Stimulated activated CD4-positive, alpha-beta T cell treated with anti-CD3 and anti-CD28 coated beads, Interleukin-1b, Interleukin-23, amount 100 ng/mL, for 1 hour (primary cell): ENCODE data around the gene SEC23A.
"Not testable (repeated sequence)": the region's sequence is repeated elsewhere in the genome, so short reads cannot be mapped to it uniquely, and the experiment has no call there.

ENCODE experiments used
- DNase-seq, 2 donors: peaks; one replicate each; pipeline ENCODE4 v3.0.0-alpha.2; 2020; ENCODE audit warnings: low read depth in 2 of 2

SEC23A gene

DNA sequence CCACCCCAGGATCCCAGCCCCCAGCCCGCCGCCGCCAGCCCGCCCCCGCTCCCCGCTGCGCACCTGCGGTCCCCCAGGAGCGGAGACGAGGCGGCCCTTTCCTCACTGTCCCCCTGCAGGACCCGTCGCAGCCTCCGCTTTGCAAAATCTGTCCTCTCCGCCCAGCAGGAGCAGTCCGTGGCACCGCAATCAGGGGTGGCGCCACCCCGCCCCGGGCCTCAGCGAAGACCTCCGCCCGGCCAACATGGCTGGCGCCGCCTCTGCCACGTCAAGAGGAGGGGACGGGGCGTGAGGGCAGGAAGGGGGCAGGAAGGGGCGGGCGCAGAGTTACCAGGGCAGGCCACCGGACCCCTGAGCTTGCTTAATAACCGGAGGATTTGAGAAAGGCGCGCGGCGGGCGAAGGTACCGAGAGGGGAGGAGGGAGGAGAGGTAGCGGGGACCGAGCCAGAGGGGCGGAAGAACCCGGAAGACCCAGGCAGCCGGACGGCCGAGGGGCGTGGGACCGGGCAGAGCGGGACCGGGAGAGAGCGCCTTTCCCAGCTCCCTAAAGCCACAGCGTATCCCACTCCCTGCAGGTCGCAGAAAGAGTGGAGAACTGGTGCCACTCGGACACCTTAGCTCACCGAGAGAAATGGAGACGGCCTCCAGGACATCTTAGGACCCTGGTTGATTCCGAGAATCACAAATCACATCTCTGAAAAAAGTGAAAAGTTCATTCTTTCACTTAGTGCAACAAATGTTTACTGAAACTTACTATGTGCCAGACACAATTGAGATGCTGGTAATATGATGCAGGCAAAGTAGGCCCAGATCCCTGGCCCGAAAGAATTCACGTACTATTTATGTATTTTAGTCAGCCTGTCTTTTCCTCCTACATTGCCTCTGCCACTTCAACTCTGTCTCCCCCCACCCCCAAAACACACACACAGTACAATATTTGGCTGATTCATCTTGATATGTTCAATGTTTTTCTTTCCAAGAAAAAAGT is at the start of gene SEC23A:
Gene SEC23A (minus strand): TSS at position 267 of the 989 bp plus-strand sequence. CDS start 7,117 bp downstream, outside the sequence.
- peak; percentile 52 to 55 for DNase-seq

DNA sequence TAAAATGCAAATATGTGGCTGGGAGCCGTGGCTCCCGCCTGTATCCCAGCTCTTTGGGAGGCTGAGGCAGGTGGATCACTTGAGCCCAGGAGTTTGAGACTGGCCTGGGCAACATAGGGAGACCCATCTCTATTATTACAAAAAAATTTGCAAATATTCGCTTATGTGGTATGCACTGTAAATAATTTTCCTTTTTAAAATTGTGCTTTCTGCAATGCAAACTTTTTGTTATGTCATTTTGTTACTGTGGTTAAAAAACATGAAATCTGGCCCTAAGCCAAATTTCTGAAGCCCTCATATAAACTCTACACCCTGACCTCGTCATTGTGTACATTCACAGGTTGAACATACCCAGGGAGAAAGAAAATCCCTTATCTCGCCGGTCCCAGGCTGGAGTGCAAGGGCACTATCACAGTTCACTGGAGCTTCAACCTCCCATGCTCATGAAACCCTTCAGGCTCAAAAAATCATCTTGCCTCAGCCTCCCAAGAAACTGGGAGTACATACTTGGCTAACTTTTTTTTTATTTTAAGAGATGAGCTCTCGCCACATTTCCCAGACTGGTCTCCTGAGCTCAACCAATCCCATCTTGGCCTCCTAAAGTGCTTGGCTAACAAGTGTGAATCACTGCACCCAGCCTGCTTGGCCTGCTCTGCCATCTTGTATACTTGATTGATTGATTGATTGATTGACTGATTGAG is 42.4 kb upstream of the SEC23A start:
- no peak for DNase-seq

- not testable (repeated sequence) for DNase-seq
Observed at GRCh38 chr14:39143226-39143625, 40.2 kb upstream of the SEC23A start.

DNA sequence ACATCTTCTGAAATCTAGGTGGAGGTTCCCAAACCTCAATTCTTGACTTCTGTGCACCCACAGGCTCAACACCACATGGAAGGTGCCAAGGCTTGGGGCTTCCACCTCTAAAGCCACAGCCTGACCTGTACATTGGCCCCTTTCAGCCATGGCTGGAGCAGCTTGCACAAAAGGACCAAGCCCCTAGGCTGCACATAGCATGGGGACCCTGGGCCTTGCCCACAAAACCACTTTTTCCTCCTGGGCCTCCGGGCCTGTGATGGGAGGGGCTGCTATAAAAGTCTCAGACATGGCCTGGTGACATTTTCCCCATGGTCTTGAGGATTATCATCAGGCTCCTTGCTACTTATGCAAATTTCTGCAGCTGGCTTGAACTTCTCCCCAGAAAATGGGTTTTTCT is 38.6 kb upstream of the SEC23A start:
- DNase-seq = not testable (repeated sequence)

DNA sequence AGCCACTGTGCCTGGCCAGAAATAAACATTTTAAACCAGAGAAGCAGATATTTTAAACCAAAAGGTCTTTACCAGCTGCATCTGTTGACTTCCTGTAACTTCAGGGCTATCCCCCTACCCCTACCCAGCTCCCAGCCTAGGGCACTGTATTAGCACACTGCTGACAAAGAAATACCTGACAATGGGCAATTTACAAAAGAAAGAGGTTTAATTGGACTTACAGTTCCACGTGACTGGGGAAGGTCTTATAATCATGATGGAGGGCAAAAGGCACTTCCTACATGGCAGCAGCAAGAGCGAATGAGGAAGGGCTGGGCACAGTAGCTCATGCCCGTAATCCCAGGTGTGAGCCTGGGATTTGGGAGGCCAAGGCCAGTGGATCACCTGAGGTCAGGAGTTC is 37.1 kb upstream of the SEC23A start:
- DNase-seq = no peak

GRCh38 chr14:39138440-39138839 is 35.4 kb upstream of the SEC23A start:
- no peak for DNase-seq

DNA sequence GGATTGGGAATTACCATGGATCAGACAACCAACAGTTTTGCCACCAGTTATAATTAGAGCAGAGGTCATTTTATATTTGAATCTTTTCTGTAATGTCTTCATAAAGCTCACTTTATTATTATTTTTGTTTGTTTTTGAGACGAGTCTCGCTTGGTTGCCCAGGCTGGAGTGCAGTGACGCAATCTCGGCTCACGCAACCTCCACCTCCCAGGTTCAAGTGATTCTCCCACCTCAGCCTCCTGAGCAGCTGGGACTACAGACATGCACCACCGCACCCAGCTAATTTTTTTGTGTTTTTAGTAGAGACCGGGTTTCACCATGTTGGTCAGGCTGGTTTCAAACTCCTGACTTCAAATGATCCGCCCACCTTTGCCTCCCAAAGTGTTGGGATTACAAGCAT is 34.8 kb upstream of the SEC23A start:
- not testable (repeated sequence) for DNase-seq

DNA sequence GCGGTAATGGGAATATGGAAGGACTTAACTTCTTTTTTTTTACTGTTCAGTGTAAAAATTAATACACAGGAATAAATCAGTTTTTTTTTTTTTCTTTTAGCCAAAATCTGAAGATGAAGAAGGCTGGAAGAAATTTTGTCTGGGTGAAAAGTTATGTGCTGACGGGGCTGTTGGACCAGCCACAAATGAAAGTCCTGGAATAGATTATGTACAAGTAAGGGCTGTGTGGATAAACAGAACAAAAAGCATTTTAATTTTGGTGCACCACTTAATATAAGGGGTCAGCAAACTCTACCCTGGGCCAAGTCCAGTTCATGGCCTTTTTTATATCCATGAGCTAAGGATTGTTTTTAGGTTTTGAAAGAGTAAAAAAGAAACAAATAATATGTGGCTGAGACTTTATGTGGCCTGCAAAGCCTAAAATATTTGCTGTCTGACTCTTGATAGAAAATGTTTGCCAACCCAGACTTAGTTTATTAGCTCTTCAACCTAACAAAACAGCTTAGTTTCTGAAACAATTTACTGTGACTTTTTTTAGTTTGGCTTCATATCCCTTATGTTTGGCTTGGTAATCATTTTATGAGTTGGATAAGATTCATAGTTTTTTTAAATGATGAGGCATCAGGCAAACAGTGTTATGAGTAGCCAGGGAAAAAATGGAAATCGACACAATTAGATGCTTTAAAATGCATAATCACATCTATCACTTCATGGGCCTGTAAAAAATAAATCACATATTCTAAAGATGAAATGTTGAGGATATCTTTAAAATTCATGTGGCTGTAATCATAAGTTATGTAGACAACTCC is 19.5 kb upstream of the SEC23A start:
- no peak for DNase-seq

GRCh38 chr14:39114073-39114838 is 11.2 kb upstream of the SEC23A start, which contains the start of gene GEMIN2:
Gene GEMIN2, plus strand, starts transcription at chr14:39114323. Its CDS starts 16 bp downstream, at chr14:39114339.
- DNase-seq = peak; percentile 82 to 86

DNA sequence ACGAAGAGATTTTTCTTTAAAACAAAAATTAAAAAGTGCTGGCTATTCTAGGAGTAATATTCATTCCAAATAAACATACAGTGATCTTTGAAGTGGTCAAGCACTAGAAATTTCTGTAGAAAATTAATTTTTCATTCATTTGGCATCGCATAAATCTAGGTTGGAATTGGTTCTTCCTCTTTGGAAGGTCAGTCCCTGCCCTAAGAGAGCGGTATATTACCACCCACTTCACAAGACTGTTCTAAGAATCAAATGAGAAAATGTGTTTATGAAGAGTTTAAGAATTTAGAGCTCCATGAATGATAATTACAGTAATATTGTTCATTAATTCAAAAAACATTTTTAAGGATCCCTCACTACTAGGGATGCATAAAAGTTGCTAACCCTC is 10.6 kb upstream of the SEC23A start:
- no peak for DNase-seq

GRCh38 chr14:39109893-39110715 is 7.1 kb upstream of the SEC23A start:
- DNase-seq = no peak

DNA sequence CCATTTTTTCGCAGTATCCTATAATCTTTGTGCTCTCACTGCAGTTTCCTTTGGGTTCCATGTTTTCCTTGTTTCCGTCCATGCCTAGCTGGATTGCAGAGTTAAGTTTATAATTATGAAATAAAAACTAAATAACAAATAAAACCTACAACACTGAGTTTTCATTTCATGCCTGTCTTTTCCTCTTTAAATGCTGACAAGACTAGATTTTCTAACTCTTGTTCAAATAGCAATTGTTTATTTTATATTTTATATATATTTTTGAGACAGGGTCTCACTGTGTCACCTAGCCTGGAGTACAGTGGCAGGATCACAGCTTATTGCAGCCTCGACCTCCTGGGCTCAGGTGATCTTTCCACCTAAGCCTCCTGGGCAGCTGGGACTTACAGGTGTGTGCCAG is 5.8 kb upstream of the SEC23A start:
- no peak for DNase-seq

- DNase-seq = no peak
Observed at GRCh38 chr14:39107591-39107996, 4.6 kb upstream of the SEC23A start.

GRCh38 chr14:39104078-39104801 is 1.2 kb upstream of the SEC23A start:
- not testable (repeated sequence) for DNase-seq

DNA sequence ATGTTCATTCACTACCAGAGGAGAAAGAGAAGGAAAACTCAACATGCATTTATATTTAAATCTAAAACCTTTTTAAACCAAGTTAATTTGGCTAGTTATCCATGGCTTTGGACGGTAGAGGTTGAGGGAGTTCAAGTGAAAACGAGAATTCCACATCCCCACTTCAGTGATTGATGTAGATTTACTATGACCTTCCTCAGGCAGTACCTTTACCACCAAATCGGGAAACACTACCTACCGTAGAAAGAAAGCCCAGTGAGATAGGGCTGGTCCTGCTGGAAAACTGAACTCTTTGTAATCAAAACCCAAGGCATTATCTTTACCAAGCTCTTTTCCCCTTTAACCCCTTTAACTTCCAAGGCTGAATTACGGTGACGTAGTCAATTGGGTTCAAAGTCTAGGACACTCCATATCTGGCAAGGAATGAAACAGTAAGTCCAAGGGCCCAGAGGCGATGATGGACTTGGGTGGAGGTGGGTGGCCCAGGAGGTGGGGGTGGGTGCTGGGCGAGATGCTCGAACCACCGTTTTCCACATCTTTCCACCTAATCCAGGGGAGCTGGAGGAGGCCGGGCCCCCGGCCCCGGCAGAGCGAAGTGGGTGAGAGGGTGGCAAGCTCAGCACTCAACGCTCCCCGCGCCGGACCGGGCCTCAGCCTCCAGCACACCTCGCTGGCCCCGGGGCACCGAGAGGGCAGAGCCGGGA is 618 bp downstream of the SEC23A start:
- DNase-seq = no peak

DNA sequence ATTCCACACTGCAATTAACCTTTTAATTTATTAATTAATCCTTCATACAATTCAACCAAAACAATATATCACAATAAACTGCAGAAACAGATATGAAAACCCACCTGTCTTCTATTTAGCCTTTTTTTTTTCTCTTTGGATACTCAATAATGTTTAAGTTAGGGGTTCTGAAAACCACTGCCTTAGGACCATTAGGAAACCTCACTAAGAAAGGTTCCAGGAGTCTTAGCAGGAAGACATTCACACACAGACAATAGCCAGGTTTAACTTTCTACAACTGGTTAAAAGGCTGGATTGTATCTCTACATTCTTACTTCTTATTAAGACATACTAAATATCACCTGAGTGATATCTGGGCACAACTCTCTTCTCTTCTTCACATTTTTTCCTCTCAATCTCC is 3.3 kb downstream of the SEC23A start:
- no peak for DNase-seq

- DNase-seq = not testable (repeated sequence)
Observed at GRCh38 chr14:39099215-39099614, 3.8 kb downstream of the SEC23A start.

DNA sequence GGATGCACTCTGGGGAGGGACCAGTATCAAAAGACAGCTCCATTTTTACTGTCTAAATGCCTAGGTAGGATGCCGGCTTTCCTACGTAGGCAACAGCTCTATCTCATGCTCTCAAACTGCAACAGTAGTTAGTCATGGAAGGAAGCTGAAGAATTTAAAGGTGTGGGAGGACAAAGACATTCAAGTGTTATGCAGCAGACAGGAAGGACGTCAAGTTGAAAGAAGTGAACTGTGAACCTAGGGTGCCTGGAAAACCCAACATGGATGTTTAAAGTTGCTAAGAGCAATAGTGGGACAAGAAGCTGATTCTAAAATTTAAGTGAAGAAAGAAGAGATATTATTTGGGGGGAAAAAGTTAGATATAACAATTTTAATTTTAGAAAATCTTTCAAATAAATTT is 5.9 kb downstream of the SEC23A start:
- no peak for DNase-seq

DNA sequence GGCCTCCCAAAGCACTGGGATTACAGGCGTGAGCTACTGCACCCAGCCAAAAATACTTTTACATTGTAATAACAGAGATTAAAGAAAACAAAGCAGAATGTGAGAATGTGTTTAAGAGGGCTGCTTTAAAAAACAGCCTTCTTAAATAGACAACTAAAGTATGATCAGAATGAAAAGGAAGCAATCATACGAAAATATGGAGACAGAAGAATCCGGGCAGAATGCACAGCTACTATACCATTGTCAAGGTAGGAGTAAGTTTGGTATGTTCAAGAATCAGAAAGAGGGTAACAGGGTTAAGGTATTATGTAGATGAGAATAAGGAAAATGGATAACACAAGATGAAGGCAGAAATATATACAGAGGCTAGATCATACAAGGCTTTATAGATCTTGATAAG is 8.5 kb downstream of the SEC23A start:
- DNase-seq = no peak
